Parathyroid adenoma (tissue), 2 donors: ENCODE data around the gene TCF15.

Source experiments
- H2AFZ ChIP-seq: fragments of 300-600 bp; sonication (generic); one replicate; pipeline ENCODE4 v1.7.0; 2017; ENCODE audit warnings: antibody characterized with exemption, mild to moderate bottlenecking
- H3K27ac ChIP-seq: fragments of 300-600 bp; sonication (generic); one replicate; pipeline ENCODE4 v1.7.0; 2017
- H3K27me3 ChIP-seq: fragments of 300-600 bp; sonication (generic); one replicate; pipeline ENCODE4 v1.7.0; 2017; ENCODE audit warnings: low read length; ENCODE audit not compliant: control insufficient read depth, insufficient read depth
- H3K36me3 ChIP-seq: fragments of 300-600 bp; sonication (generic); one replicate; pipeline ENCODE4 v1.7.0; 2017; ENCODE audit warnings: low read length; ENCODE audit not compliant: control insufficient read depth, insufficient read depth
- H3K4me1 ChIP-seq: fragments of 300-600 bp; sonication (generic); one replicate; pipeline ENCODE4 v1.7.0; 2017; ENCODE audit warnings: control low read depth
- H3K4me2 ChIP-seq: fragments of 300-600 bp; sonication (generic); one replicate; pipeline ENCODE4 v1.7.0; 2017; ENCODE audit warnings: low read length
- H3K4me3 ChIP-seq: fragments of 300-600 bp; sonication (generic); one replicate; pipeline ENCODE4 v1.7.0; 2017; ENCODE audit warnings: low read depth, low read length
- H3K79me2 ChIP-seq: fragments of 300-600 bp; sonication (generic); one replicate; pipeline ENCODE4 v1.7.0; 2017; ENCODE audit warnings: control low read depth
- H3K9ac ChIP-seq: fragments of 300-600 bp; sonication (generic); one replicate; pipeline ENCODE4 v1.7.0; 2017; ENCODE audit warnings: mild to moderate bottlenecking
- H3K9me3 ChIP-seq: fragments of 300-600 bp; sonication (generic); one replicate; pipeline ENCODE4 v1.7.0; 2017; ENCODE audit warnings: low read length; ENCODE audit not compliant: control insufficient read depth
- CTCF ChIP-seq: fragments of 300-600 bp; sonication (generic); IDR thresholded peaks from one replicate; pipeline ENCODE4 v1.7.0; 2017; ENCODE audit warnings: antibody characterized with exemption, mild to moderate bottlenecking
- donor health status: primary hyperparathyroidism.

Gene TCF15

DNA sequence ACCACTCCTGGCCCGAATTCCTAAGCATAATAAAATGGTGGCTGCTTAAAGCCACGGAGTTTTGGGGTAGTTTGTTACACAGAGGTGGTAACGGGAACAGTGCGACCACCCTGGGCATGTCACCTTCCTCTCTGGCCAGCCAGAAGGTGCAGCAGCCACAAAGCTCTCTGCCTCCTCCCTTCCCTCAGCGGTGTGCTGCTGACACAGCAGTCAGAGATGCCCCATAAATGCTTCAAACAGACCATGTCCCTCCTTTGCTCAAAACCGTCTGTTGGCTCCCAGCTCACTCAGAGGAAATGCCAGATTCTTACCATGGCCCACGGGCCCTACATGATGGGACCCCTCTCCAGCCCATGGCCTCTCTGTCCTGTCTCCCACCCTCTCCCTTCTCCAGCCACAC, 12.1 kb upstream of the TCF15 start:
- Histone ChIP-seq H3K9me3 (no peaks in the 10 kb centered on the region), H3K4me1 (no peaks in the 10 kb centered on the region), H3K9ac (no peak overlapping the region), H3K4me2 (no peak overlapping the region), H2AFZ (no peak overlapping the region), H3K36me3 (no peaks in the 10 kb centered on the region), H3K79me2 (no peaks in the 10 kb centered on the region), H3K27me3 (no peaks in the 10 kb centered on the region), H3K27ac (no peak overlapping the region), H3K4me3 (no peak overlapping the region)
- no peak for TF ChIP-seq CTCF

GRCh38 chr20:621125-621756, 11.1 kb upstream of the TCF15 start:
- no peak overlapping the region for H3K4me2 ChIP-seq
- H3K27me3 ChIP-seq, result no peaks in the 10 kb centered on the region
- H3K79me2 ChIP-seq, result no peaks in the 10 kb centered on the region
- no peak overlapping the region for H2AFZ ChIP-seq
- no peak overlapping the region for H3K27ac ChIP-seq
- TF ChIP-seq CTCF, result no peak
- H3K36me3 ChIP-seq, result no peaks in the 10 kb centered on the region
- H3K4me3 ChIP-seq, result no peak overlapping the region
- no peak overlapping the region for H3K9ac ChIP-seq
- H3K9me3 ChIP-seq, result no peaks in the 10 kb centered on the region
- no peaks in the 10 kb centered on the region for H3K4me1 ChIP-seq

DNA sequence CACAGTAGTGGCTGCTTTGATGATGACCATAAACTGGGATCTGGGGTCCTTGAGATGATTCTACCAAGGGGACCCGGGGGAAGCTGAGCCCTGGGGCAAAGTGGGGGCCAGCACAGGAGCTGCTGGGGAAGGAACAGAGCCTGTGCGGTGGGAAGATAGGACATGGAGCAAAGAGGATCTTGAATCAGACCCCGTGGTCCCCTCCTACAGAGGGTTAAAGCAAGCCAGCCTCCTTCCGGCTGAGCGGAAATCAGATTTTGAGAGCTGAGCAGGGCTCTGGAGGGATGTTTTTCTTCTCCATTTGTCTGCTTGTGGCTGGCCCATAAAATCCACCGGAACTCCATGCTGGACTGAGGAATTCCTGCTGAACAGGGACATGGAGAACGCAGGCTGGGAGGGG, 10.1 kb upstream of the TCF15 start:
- Histone ChIP-seq H3K4me2 (no peak overlapping the region), H3K4me3 (no peak overlapping the region), H3K27ac (no peak overlapping the region), H3K79me2 (no peaks in the 10 kb centered on the region), H3K9me3 (no peaks in the 10 kb centered on the region), H3K36me3 (no peaks in the 10 kb centered on the region), H2AFZ (no peak overlapping the region), H3K4me1 (no peaks in the 10 kb centered on the region), H3K9ac (no peak overlapping the region), H3K27me3 (no peaks in the 10 kb centered on the region)
- no peak for TF ChIP-seq CTCF

DNA sequence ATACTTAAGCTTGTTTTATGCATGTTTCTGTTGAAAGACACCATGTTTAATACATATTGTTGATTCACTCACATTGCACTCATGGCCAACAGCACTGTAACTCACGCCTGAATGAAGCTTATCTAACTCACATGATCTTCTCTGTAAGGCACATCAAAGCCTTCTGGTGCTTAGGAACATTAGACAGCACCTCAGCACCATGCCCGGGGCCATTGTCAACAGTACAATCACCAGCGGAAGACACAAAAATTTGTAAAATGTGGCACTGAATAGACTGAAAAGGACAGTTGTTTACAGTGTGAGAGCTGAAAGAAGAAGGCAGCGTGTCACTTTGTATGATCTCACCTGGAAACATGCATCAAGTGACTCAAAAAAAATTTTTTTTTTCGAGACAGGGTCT, 8.9 kb upstream of the TCF15 start:
- Histone ChIP-seq H3K4me1 (no peaks in the 10 kb centered on the region), H3K9me3 (no peaks in the 10 kb centered on the region), H3K27ac (no peak overlapping the region), H3K79me2 (no peaks in the 10 kb centered on the region), H3K36me3 (no peaks in the 10 kb centered on the region), H3K4me2 (no peak overlapping the region), H2AFZ (no peak overlapping the region), H3K27me3 (no peaks in the 10 kb centered on the region), H3K4me3 (no peak overlapping the region), H3K9ac (no peak overlapping the region)
- no peak for TF ChIP-seq CTCF

DNA sequence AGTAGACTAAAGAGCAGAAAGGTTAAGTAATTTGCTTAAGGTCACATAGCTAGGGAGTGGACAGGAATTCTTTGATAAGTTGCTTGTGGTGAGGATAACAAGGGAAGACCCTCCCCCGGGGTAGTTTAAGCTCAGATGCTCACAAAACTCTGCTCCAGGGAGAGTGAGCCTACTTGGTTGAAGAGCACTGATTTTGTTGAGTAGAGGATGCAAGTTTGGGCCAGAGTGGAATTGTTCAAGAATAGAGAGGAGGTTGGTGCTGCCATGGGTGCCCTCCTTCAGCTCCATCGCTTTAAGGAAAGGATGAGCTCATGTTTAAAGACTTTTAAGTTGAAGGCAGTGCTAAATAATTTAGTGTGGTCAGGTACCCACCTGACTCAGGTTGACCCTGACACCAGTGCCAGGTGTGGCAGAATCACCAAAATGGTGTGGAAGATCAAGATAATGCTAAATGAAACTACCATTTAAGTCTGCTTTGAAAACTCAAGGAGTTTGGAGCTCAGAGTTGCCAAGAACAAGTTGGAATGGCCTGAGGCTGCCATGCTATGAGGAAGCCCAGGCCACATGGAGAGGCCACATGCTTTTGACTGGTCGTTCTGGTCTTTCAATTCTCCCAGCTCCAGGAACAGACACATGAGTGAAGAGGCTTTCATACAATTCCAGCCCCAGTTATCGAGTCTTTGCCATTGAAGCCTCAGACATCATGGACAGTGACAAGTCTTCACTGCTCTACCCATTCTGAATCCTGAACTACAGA, 8.0 kb upstream of the TCF15 start:
- H3K9me3 ChIP-seq, result no peaks in the 10 kb centered on the region
- no peak overlapping the region for H3K27ac ChIP-seq
- no peaks in the 10 kb centered on the region for H3K79me2 ChIP-seq
- H3K4me3 ChIP-seq, result no peak overlapping the region
- H3K4me1 ChIP-seq, result no peaks in the 10 kb centered on the region
- no peaks in the 10 kb centered on the region for H3K36me3 ChIP-seq
- H3K9ac ChIP-seq, result no peak overlapping the region
- no peak overlapping the region for H3K4me2 ChIP-seq
- H3K27me3 ChIP-seq, result no peaks in the 10 kb centered on the region
- no peak overlapping the region for H2AFZ ChIP-seq
- no peak for TF ChIP-seq CTCF
